ENCODE measurements around the gene FAM107A.

Gene FAM107A

GRCh38 chr3:58555203-58555602 lies 22.0 kb downstream of the FAM107A start:
- Histone ChIP-seq H3K27ac (ENCODE audit: low read depth, low read length) (no peak overlapping the region), H3K18ac (ENCODE audit: low read length) (no peak overlapping the region), H2BK5ac (ENCODE audit: low read length) (no peak overlapping the region), H3K79me1 (ENCODE audit: low read length) (no peaks in the 10 kb centered on the region), H3K79me2 (ENCODE audit: control insufficient read depth, insufficient read depth, low read length) (no peaks in the 10 kb centered on the region), H4K8ac (ENCODE audit: low read depth, low read length) (no peak overlapping the region), H2BK15ac (replicated peaks; ENCODE audit: low read depth) (no peak overlapping the region), H3K4ac (ENCODE audit: low read depth, low read length) (no peak overlapping the region), H3K23ac (ENCODE audit: low read length) (no peak overlapping the region), H3K4me1 (ENCODE audit: control insufficient read depth, low read depth, low read length) (no peaks in the 10 kb centered on the region), H4K5ac (ENCODE audit: low read length) (no peak overlapping the region), H2AK5ac (ENCODE audit: low read length) (no peak overlapping the region), H3K27me3 (ENCODE audit: insufficient read depth, low read length, poor library complexity) (no peaks in the 10 kb centered on the region), H3K9ac (ENCODE audit: low read length) (no peak overlapping the region), H2BK120ac (ENCODE audit: low read depth, low read length) (no peak overlapping the region), H3K56ac (ENCODE audit: low read length) (no peak overlapping the region), H3K36me3 (ENCODE audit: control insufficient read depth, insufficient read depth, low read length) (no peaks in the 10 kb centered on the region), H3K4me2 (ENCODE audit: low read length) (no peak overlapping the region), H3K4me3 (ENCODE audit: low read length) (no peak overlapping the region)
- no peak for DNase-seq
- no CpG with 5 or more reads among the region's 2 CpGs for WGBS (ENCODE audit: extremely low coverage, insufficient coverage, low lambda C conversion rate)

- H4K5ac ChIP-seq (ENCODE audit: low read length) = no peak overlapping the region
- no peak overlapping the region for H4K8ac ChIP-seq (ENCODE audit: low read depth, low read length)
- no peaks in the 10 kb centered on the region for H3K4me1 ChIP-seq (ENCODE audit: control insufficient read depth, low read depth, low read length)
- no peak overlapping the region for H3K56ac ChIP-seq (ENCODE audit: low read length)
- no peak overlapping the region for H2BK5ac ChIP-seq (ENCODE audit: low read length)
- H3K4me3 ChIP-seq (ENCODE audit: low read length) = no peak overlapping the region
- no peak overlapping the region for H3K4me2 ChIP-seq (ENCODE audit: low read length)
- no peak for DNase-seq
- H3K79me1 ChIP-seq (ENCODE audit: low read length) = no peaks in the 10 kb centered on the region
- no peaks in the 10 kb centered on the region for H3K79me2 ChIP-seq (ENCODE audit: control insufficient read depth, insufficient read depth, low read length)
- H3K27ac ChIP-seq (ENCODE audit: low read depth, low read length) = no peak overlapping the region
- WGBS (ENCODE audit: extremely low coverage, insufficient coverage, low lambda C conversion rate) = no CpG with 5 or more reads among the region's 1 CpG
- H3K9ac ChIP-seq (ENCODE audit: low read length) = no peak overlapping the region
- H2AK5ac ChIP-seq (ENCODE audit: low read length) = no peak overlapping the region
- H3K4ac ChIP-seq (ENCODE audit: low read depth, low read length) = no peak overlapping the region
- no peak overlapping the region for H2BK15ac ChIP-seq (replicated peaks; ENCODE audit: low read depth)
- H2BK120ac ChIP-seq (ENCODE audit: low read depth, low read length) = no peak overlapping the region
- H3K36me3 ChIP-seq (ENCODE audit: control insufficient read depth, insufficient read depth, low read length) = no peaks in the 10 kb centered on the region
- no peaks in the 10 kb centered on the region for H3K27me3 ChIP-seq (ENCODE audit: insufficient read depth, low read length, poor library complexity)
- no peak overlapping the region for H3K18ac ChIP-seq (ENCODE audit: low read length)
- no peak overlapping the region for H3K23ac ChIP-seq (ENCODE audit: low read length)
Measured at GRCh38 chr3:58553003-58553402, 24.2 kb downstream of the FAM107A start.

GRCh38 chr3:58551636-58552180 lies 25.5 kb downstream of the FAM107A start:
- Histone ChIP-seq H3K4ac (ENCODE audit: low read depth, low read length) (no peak overlapping the region), H2BK120ac (ENCODE audit: low read depth, low read length) (no peak overlapping the region)
- WGBS (ENCODE audit: extremely low coverage, insufficient coverage, low lambda C conversion rate) = 100% methylated on average over 1 of the region's 4 CpGs

GRCh38 chr3:58544541-58544940 lies 32.6 kb downstream of the FAM107A start:
- no peaks in the 10 kb centered on the region for H3K27me3 ChIP-seq (ENCODE audit: insufficient read depth, low read length, poor library complexity)
- no peak overlapping the region for H3K18ac ChIP-seq (ENCODE audit: low read length)
- no peak overlapping the region for H3K27ac ChIP-seq (ENCODE audit: low read depth, low read length)
- no peak for DNase-seq
- no peaks in the 10 kb centered on the region for H3K79me1 ChIP-seq (ENCODE audit: low read length)
- no peak overlapping the region for H3K56ac ChIP-seq (ENCODE audit: low read length)
- no peak overlapping the region for H3K4me3 ChIP-seq (ENCODE audit: low read length)
- no peak overlapping the region for H2AK5ac ChIP-seq (ENCODE audit: low read length)
- H2BK120ac ChIP-seq (ENCODE audit: low read depth, low read length) = no peak overlapping the region
- no peak overlapping the region for H3K23ac ChIP-seq (ENCODE audit: low read length)
- no peaks in the 10 kb centered on the region for H3K36me3 ChIP-seq (ENCODE audit: control insufficient read depth, insufficient read depth, low read length)
- H3K4ac ChIP-seq (ENCODE audit: low read depth, low read length) = no peak overlapping the region
- WGBS (ENCODE audit: extremely low coverage, insufficient coverage, low lambda C conversion rate) = no CpG with 5 or more reads among the region's 3 CpGs
- H3K79me2 ChIP-seq (ENCODE audit: control insufficient read depth, insufficient read depth, low read length) = no peaks in the 10 kb centered on the region
- H4K5ac ChIP-seq (ENCODE audit: low read length) = no peak overlapping the region
- H4K8ac ChIP-seq (ENCODE audit: low read depth, low read length) = no peak overlapping the region
- no peak overlapping the region for H2BK5ac ChIP-seq (ENCODE audit: low read length)
- H3K4me1 ChIP-seq (ENCODE audit: control insufficient read depth, low read depth, low read length) = no peaks in the 10 kb centered on the region
- no peak overlapping the region for H2BK15ac ChIP-seq (replicated peaks; ENCODE audit: low read depth)
- no peak overlapping the region for H3K9ac ChIP-seq (ENCODE audit: low read length)
- no peak overlapping the region for H3K4me2 ChIP-seq (ENCODE audit: low read length)

More at GRCh38 chr3:58551636-58552180, 25.5 kb downstream of the FAM107A start:
- Histone ChIP-seq H3K4me2 (ENCODE audit: low read length) (no peak overlapping the region), H3K56ac (ENCODE audit: low read length) (no peak overlapping the region), H3K27me3 (ENCODE audit: insufficient read depth, low read length, poor library complexity) (no peaks in the 10 kb centered on the region), H3K79me2 (ENCODE audit: control insufficient read depth, insufficient read depth, low read length) (no peaks in the 10 kb centered on the region), H3K4me3 (ENCODE audit: low read length) (no peak overlapping the region), H3K4me1 (ENCODE audit: control insufficient read depth, low read depth, low read length) (no peaks in the 10 kb centered on the region), H4K5ac (ENCODE audit: low read length) (no peak overlapping the region), H3K18ac (ENCODE audit: low read length) (no peak overlapping the region), H3K79me1 (ENCODE audit: low read length) (no peaks in the 10 kb centered on the region), H3K27ac (ENCODE audit: low read depth, low read length) (no peak overlapping the region), H2AK5ac (ENCODE audit: low read length) (no peak overlapping the region), H3K9ac (ENCODE audit: low read length) (no peak overlapping the region), H2BK5ac (ENCODE audit: low read length) (no peak overlapping the region), H4K8ac (ENCODE audit: low read depth, low read length) (no peak overlapping the region), H2BK15ac (replicated peaks; ENCODE audit: low read depth) (no peak overlapping the region), H3K23ac (ENCODE audit: low read length) (no peak overlapping the region), H3K36me3 (ENCODE audit: control insufficient read depth, insufficient read depth, low read length) (no peaks in the 10 kb centered on the region)
- DNase-seq = no peak

- no peak overlapping the region for H3K27ac ChIP-seq (ENCODE audit: low read depth, low read length)
- no peak overlapping the region for H4K5ac ChIP-seq (ENCODE audit: low read length)
- no peak overlapping the region for H3K4me3 ChIP-seq (ENCODE audit: low read length)
- WGBS (ENCODE audit: extremely low coverage, insufficient coverage, low lambda C conversion rate) = no CpG with 5 or more reads among the region's 8 CpGs
- no peak overlapping the region for H2BK5ac ChIP-seq (ENCODE audit: low read length)
- H3K79me2 ChIP-seq (ENCODE audit: control insufficient read depth, insufficient read depth, low read length) = no peaks in the 10 kb centered on the region
- DNase-seq = no peak
- no peak overlapping the region for H3K9ac ChIP-seq (ENCODE audit: low read length)
- H3K18ac ChIP-seq (ENCODE audit: low read length) = no peak overlapping the region
- no peak overlapping the region for H3K4me2 ChIP-seq (ENCODE audit: low read length)
- H3K36me3 ChIP-seq (ENCODE audit: control insufficient read depth, insufficient read depth, low read length) = no peaks in the 10 kb centered on the region
- no peak overlapping the region for H3K23ac ChIP-seq (ENCODE audit: low read length)
- no peak overlapping the region for H3K4ac ChIP-seq (ENCODE audit: low read depth, low read length)
- H2AK5ac ChIP-seq (ENCODE audit: low read length) = no peak overlapping the region
- no peak overlapping the region for H2BK15ac ChIP-seq (replicated peaks; ENCODE audit: low read depth)
- no peaks in the 10 kb centered on the region for H3K4me1 ChIP-seq (ENCODE audit: control insufficient read depth, low read depth, low read length)
- H3K56ac ChIP-seq (ENCODE audit: low read length) = no peak overlapping the region
- no peak overlapping the region for H4K8ac ChIP-seq (ENCODE audit: low read depth, low read length)
- H3K79me1 ChIP-seq (ENCODE audit: low read length) = no peaks in the 10 kb centered on the region
- H3K27me3 ChIP-seq (ENCODE audit: insufficient read depth, low read length, poor library complexity) = no peaks in the 10 kb centered on the region
- H2BK120ac ChIP-seq (ENCODE audit: low read depth, low read length) = no peak overlapping the region
Measured at GRCh38 chr3:58540176-58540858, 36.9 kb downstream of the FAM107A start.

GRCh38 chr3:58539626-58540025 lies 37.6 kb downstream of the FAM107A start:
- Histone ChIP-seq H3K36me3 (ENCODE audit: control insufficient read depth, insufficient read depth, low read length) (no peaks in the 10 kb centered on the region), H4K5ac (ENCODE audit: low read length) (no peak overlapping the region), H4K8ac (ENCODE audit: low read depth, low read length) (no peak overlapping the region), H2BK120ac (ENCODE audit: low read depth, low read length) (no peak overlapping the region), H3K9ac (ENCODE audit: low read length) (no peak overlapping the region), H2BK15ac (replicated peaks; ENCODE audit: low read depth) (no peak overlapping the region), H2BK5ac (ENCODE audit: low read length) (no peak overlapping the region), H3K4me2 (ENCODE audit: low read length) (no peak overlapping the region), H3K79me1 (ENCODE audit: low read length) (no peaks in the 10 kb centered on the region), H2AK5ac (ENCODE audit: low read length) (no peak overlapping the region), H3K4ac (ENCODE audit: low read depth, low read length) (no peak overlapping the region), H3K79me2 (ENCODE audit: control insufficient read depth, insufficient read depth, low read length) (no peaks in the 10 kb centered on the region), H3K27me3 (ENCODE audit: insufficient read depth, low read length, poor library complexity) (no peaks in the 10 kb centered on the region), H3K4me3 (ENCODE audit: low read length) (no peak overlapping the region), H3K23ac (ENCODE audit: low read length) (no peak overlapping the region), H3K27ac (ENCODE audit: low read depth, low read length) (no peak overlapping the region), H3K18ac (ENCODE audit: low read length) (no peak overlapping the region), H3K4me1 (ENCODE audit: control insufficient read depth, low read depth, low read length) (no peaks in the 10 kb centered on the region), H3K56ac (ENCODE audit: low read length) (no peak overlapping the region)
- no peak for DNase-seq
- no CpG with 5 or more reads among the region's 10 CpGs for WGBS (ENCODE audit: extremely low coverage, insufficient coverage, low lambda C conversion rate)

All from mesendoderm (in vitro differentiated cells).